Spleen (tissue), 11 donors: ENCODE data around the gene VAV2. TPM values are rescaled to one million over a fixed set of nuclear protein-coding genes. Genes with fewer than 3 reads are reported as not detected.

Experiments
- DNase-seq: peaks from one replicate; pipeline ENCODE4 v3.0.0-alpha.2; 2020
- H3K27ac ChIP-seq, 8 donors: fragments of 200-600 bp; sonication (generic) in 7 of 8; 1 replicate in 4 of 8; 2 replicates in 4 of 8; pipeline versions ENCODE4 v1.5.0 to v1.8.0; 2016 to 2021; ENCODE audit warnings: inconsistent platforms in 4 of 8, mild to moderate bottlenecking in 4 of 8, moderate library complexity in 1 of 8
- H3K27me3 ChIP-seq, 7 donors: fragments of 200-600 bp; sonication (generic) in 6 of 7; replicated peaks in 1 of 7; 1 replicate in 4 of 7; 2 replicates in 3 of 7; pipeline versions ENCODE4 v1.5.0 to v1.8.0; 2016 to 2021; ENCODE audit warnings: inconsistent platforms in 3 of 7, mild to moderate bottlenecking in 1 of 7
- H3K36me3 ChIP-seq, 6 donors: fragments of 200-600 bp; sonication (generic) in 5 of 6; 1 replicate in 4 of 6; 2 replicates in 2 of 6; pipeline versions ENCODE4 v1.5.0 to v1.8.0; 2016 to 2021; ENCODE audit warnings: inconsistent platforms in 2 of 6
- H3K4me1 ChIP-seq, 6 donors: fragments of 200-600 bp; sonication (generic) in 5 of 6; 1 replicate in 3 of 6; 2 replicates in 3 of 6; pipeline versions ENCODE4 v1.5.0 to v1.8.0; 2016 to 2021; ENCODE audit warnings: inconsistent platforms in 3 of 6
- H3K4me3 ChIP-seq, 8 donors: fragments of 200-600 bp; sonication (generic) in 7 of 8; 1 replicate in 4 of 8; 2 replicates in 4 of 8; pipeline versions ENCODE4 v1.5.0 to v1.8.0; 2016 to 2021; ENCODE audit warnings: inconsistent platforms in 4 of 8, mild to moderate bottlenecking in 4 of 8, moderate library complexity in 2 of 8
- H3K9me3 ChIP-seq, 8 donors: fragments of 200-600 bp; sonication (generic) in 7 of 8; 1 replicate in 4 of 8; 2 replicates in 4 of 8; pipeline versions ENCODE4 v1.5.0 to v1.8.0; 2016 to 2021; ENCODE audit warnings: inconsistent platforms in 4 of 8
- POLR2A ChIP-seq, 3 donors: fragments of 450-650 bp; IDR thresholded peaks; one replicate each; pipeline ENCODE4 v1.5.1; 2017; ENCODE audit warnings: antibody characterized with exemption in 3 of 3, mild to moderate bottlenecking in 1 of 3
- POLR2AphosphoS5 ChIP-seq, 3 donors: sonication (generic); formaldehyde crosslinking; IDR thresholded peaks; one replicate each; pipeline ENCODE4 v1.5.1; 2017; ENCODE audit warnings: antibody characterized with exemption in 3 of 3
- WGBS, 5 donors: extraction: QIAGEN DNeasy Blood & Tissue Kit in 3 of 5; methylation state at CpG; one replicate each; pipeline versions ENCODE4 v1.1.5 to v1.1.7; 2013 to 2018; 5-methylcytosine and 5-hydroxymethylcytosine counted together
- intact Hi-C: fragments of 100-400 bp; cut with DNase I; formaldehyde crosslinking; loops from one replicate; pipeline ENCODE4 v1.15.0; 2023; ENCODE audit warnings: low total_unique reads
- polyA plus RNA-seq, 3 donors: library from polyadenylated mRNA; stranded (reverse); fragments of 200-250 nt; gene quantifications; one replicate each; pipeline ENCODE4 v1.2.1, GENCODE V29; 2013
- total RNA-seq, 7 donors: library from RNA; depleted of rRNA in 3 of 7; stranded (reverse); fragments of >200 nt in 3 of 7; fragmentation: NEBNext Ultra II Directional in 4 of 7; extraction: Animal tissue kit (Norgen Biotek cat#: 25700) in 4 of 7; gene quantifications; one replicate each; pipeline versions ENCODE4 v1.1.0 to v1.2.1, GENCODE V29; 2016 to 2021
- TF ChIP-seq, protein P1 (sequence below), 11 experiments: fragments of 200-600 bp in 7 of 11; fragments of 450-650 bp in 4 of 11; sonication (generic) in 4 of 11; IDR thresholded peaks in 8 of 11; conservative IDR thresholded peaks in 3 of 11; 1 replicate in 7 of 11; 2 replicates in 4 of 11; pipeline versions ENCODE4 v1.4.0 to v1.8.0; 2016 to 2021; ENCODE audit warnings: antibody characterized with exemption in 11 of 11, inconsistent platforms in 4 of 11, mild to moderate bottlenecking in 1 of 11
- donor health status: healthy with polysubstance abuse.
- donor health status: DM: no; HTN: no; CAD: no; lungs with moderate emphysema.
- donor health status: DM: no; HTN: no; CAD: no.
- donor health status: Bipolar disorder and iron deficiency.
- donor health status: healthy.
- donor health status: DM: no; HTN: no; CAD: no.
- donor health status: DM: yes; HTN: yes; CAD: no.

Gene VAV2
- total and polyA plus RNA-seq, 10 donors, result 14.2 to 39.2 (median 23.3) TPM

DNA sequence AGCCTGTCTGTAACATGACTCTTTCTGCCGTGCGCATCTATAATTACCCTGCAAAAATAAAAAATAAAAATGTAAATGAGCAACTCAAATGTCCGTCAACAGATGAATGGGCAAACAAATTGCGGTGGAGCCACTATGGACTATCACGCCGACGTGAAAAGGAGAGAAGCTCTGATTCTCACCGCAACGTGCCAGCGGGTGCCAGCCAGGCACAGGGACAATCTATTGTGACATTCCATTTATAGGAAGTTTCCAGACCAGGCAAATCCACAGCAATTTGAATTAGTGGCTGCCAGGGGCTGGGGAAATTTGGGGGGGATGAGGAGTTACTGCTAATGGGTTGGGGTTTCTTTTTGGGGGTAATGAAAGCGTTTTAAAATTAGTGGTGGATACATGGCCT lies 96.8 kb downstream of the VAV2 start:
- Histone ChIP-seq H3K36me3 (peaks cover 0 to 20% (median 0%) of the 10 kb centered on the region in 6 donors), H3K9me3 (no peaks in the 10 kb centered on the region), H3K27me3 (no peaks in the 10 kb centered on the region), H3K27ac (no peak overlapping the region), H3K4me3 (no peak overlapping the region), H3K4me1 (peaks cover 0 to 17% (median 1%) of the 10 kb centered on the region in 6 donors)
- no peak for DNase-seq
- intact Hi-C loops, result no loop called here
- WGBS, 5 donors, result 81 to 93% (median 84%) methylated on average over 11 of the region's 11 CpGs
- TF ChIP-seq POLR2AphosphoS5 (IDR thresholded peaks at IDR 0.05) (no peak), POLR2A (IDR thresholded peaks at IDR 0.05) (no peak)
- TF ChIP-seq, protein P1, sequence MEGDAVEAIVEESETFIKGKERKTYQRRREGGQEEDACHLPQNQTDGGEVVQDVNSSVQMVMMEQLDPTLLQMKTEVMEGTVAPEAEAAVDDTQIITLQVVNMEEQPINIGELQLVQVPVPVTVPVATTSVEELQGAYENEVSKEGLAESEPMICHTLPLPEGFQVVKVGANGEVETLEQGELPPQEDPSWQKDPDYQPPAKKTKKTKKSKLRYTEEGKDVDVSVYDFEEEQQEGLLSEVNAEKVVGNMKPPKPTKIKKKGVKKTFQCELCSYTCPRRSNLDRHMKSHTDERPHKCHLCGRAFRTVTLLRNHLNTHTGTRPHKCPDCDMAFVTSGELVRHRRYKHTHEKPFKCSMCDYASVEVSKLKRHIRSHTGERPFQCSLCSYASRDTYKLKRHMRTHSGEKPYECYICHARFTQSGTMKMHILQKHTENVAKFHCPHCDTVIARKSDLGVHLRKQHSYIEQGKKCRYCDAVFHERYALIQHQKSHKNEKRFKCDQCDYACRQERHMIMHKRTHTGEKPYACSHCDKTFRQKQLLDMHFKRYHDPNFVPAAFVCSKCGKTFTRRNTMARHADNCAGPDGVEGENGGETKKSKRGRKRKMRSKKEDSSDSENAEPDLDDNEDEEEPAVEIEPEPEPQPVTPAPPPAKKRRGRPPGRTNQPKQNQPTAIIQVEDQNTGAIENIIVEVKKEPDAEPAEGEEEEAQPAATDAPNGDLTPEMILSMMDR (IDR thresholded peaks at IDR 0.05 in 8 of 11, conservative IDR thresholded peaks at IDR 0.05 in 3 of 11), result no peak

DNA sequence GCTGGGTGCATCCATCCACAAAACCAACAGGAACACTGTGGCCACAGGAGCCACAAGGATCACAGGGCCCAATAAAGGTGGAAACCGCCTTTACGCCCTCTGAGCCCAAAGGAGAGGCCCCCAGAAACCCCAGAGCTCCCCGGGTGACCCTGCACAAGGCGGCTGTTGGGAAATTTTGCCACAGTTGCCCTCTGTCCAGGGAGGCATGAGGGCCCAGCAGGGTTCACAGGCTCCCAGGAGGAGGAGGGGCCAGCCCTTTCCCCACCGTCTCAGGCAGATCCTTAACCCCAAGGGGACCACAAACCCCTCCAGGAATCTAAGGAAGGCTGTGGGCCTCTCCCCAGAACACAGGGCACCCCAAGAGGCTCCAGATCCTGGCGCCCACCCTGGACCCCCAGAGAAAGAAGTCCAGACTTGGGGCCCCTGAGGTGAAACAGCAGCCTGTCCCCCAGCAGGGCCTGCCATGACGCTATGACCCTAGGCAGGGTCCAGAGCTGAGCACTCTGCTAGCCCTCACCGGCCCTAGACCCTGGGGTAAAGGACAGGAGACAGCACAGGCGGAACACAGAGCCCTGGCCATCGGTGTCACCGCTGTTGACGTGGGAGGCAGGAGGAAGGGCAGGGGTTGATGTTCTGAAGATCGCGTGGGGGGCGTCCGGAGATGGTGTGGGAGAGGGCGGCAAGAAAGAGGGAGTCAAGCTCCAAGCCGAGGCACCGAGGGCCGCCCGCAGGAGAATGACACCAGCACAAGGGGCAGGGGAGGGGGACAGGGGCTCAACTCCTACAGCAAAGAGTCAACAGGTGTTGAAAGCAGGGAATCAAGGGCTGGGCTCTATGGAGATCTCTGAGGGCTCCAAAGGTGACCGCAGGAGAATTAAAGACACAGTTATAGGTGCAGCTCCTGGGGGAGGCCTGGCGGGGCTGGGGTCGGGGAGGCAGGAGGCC lies 97.5 kb downstream of the VAV2 start:
- 83 to 97% (median 90%) methylated on average over 19 to 24 of the region's 24 CpGs for WGBS, 5 donors
- TF ChIP-seq, protein P1 (IDR thresholded peaks at IDR 0.05 in 8 of 11, conservative IDR thresholded peaks at IDR 0.05 in 3 of 11), result no peak
- peak in 1 of 3 donors; percentile 37 for TF ChIP-seq POLR2AphosphoS5 (IDR thresholded peaks at IDR 0.05)
- Histone ChIP-seq H3K4me3 (no peak overlapping the region), H3K9me3 (no peaks in the 10 kb centered on the region), H3K27me3 (no peaks in the 10 kb centered on the region), H3K27ac (no peak overlapping the region), H3K36me3 (peaks cover 0 to 20% (median 0%) of the 10 kb centered on the region in 6 donors), H3K4me1 (peaks cover 0 to 14% (median 0%) of the 10 kb centered on the region in 6 donors)
- intact Hi-C loops, result no loop called here
- no peak for DNase-seq

DNA sequence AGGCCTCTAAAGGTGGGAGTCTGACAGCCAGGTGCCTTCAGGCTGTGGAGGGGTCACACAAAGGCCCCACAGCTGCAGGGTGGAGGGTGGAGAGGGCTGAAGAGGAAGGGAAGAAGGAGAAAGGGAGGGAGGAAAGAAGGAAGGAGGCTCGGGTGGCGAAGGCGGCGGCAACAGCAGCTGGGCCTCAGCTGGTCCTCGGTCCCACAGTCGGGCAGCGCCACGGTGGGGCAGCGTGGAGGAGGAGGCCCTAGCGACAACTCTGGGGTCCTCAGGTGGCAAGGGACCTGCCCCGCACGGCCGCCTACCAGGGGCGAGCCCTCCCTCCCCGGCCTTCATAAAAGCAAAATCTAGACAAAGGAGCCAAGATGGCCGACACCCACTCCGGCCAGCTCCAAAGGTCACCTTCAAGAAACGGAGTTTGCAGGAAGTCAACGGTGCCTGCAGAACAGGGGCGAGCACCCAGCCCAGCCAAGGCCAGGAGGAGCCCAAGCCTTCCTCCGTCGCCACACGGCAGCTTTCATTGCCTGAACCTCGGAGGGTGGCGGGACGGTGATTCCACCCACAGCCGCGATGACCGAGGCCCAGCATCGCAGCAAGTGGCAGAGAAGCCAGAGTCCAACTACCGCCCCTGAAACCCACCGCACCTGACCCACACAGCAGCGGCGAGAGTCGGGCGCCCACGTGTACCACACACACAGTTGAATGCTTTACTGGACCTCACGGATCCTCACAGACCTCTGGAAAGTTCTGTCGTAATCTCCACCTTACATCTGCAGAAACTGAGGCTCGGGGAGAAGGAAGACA lies 98.7 kb downstream of the VAV2 start:
- intact Hi-C loops, result no loop called here
- peak overlapping the region in 1 of 8 donors; percentile 23 for H3K27ac ChIP-seq
- H3K4me1 ChIP-seq, result peaks cover 0 to 24% (median 0%) of the 10 kb centered on the region in 6 donors
- no peaks in the 10 kb centered on the region for H3K9me3 ChIP-seq
- TF ChIP-seq POLR2A (IDR thresholded peaks at IDR 0.05), result no peak
- TF ChIP-seq, protein P1 (IDR thresholded peaks at IDR 0.05 in 8 of 11, conservative IDR thresholded peaks at IDR 0.05 in 3 of 11), result no peak
- TF ChIP-seq POLR2AphosphoS5 (IDR thresholded peaks at IDR 0.05), result no peak
- DNase-seq, result no peak
- no peak overlapping the region for H3K4me3 ChIP-seq
- 84 to 94% (median 92%) methylated on average over 18 to 40 of the region's 40 CpGs for WGBS, 5 donors
- no peaks in the 10 kb centered on the region for H3K27me3 ChIP-seq
- H3K36me3 ChIP-seq, result peaks cover 0 to 20% (median 0%) of the 10 kb centered on the region in 6 donors
